GM19025 (cell line): ENCODE results near the gene FAM43B.

Source experiments
- ATAC-seq: cut with Tn5 transposase; IDR thresholded peaks from one replicate; pipeline ENCODE4 v1.9.1; 2021; ENCODE audit warnings: mild to moderate bottlenecking, low read depth, moderate library complexity; ENCODE audit not compliant: unreplicated experiment

The FAM43B gene

DNA sequence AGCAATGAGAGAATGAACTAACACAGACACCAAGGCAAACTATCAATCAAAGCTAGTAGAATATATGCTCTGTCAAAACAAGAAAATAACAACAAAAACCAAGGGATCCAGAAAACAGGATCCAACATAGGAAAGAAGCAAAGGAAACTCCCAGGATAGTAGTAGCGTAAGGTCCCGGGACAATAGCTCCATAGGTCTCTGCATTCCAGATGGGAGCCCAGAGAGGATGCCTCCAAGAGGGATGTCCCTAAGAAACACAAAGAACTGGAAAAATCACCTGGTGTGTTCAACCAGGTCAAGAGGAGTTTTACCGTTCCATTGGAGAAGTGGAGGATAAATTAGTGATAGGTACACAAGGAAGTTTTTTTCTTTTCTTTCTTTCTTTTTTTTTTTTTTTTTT lies 5.7 kb upstream of the FAM43B start:
- no peak for ATAC-seq

DNA sequence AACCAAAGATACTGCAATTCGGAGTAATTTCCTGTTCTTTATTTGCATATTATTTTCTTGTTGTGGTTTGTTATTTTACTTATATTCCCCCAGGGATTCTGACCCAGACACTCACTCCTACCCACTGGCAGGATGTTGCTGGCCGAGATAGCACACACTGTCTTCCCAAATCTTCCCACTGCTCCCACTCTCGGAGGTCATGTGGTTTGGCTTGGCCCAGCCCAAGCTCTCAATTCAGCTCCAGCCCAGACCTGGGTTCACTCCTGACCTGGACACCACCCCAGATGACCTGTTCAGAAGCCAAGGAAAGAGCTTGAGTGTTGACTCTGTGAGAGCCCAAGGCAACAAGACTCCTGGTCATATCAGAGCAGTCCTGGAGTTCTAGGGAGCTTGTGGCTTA lies 1.2 kb upstream of the FAM43B start:
- ATAC-seq = no peak

DNA sequence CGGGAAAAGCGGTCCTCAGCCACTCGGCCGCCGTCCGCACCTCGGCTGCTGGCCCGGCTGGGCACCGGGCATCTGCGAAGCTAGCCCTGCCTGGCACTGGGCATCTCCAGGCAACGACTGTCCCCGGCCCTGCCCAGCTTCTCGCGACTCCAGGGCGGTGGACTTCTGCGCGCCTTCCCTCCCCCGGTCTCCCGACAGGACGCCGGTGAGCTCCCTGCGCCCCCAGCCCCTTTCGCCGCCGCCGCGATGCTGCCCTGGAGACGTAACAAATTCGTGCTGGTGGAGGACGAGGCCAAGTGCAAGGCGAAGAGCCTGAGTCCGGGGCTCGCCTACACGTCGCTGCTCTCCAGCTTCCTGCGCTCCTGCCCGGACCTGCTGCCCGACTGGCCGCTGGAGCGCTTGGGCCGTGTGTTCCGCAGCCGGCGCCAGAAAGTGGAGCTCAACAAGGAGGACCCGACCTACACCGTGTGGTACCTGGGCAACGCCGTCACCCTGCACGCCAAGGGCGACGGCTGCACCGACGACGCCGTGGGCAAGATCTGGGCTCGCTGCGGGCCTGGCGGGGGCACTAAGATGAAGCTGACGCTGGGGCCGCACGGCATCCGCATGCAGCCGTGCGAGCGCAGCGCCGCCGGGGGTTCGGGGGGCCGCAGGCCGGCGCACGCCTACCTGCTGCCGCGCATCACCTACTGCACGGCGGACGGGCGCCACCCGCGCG lies 514 bp downstream of the FAM43B start:
- ATAC-seq = no peak

DNA sequence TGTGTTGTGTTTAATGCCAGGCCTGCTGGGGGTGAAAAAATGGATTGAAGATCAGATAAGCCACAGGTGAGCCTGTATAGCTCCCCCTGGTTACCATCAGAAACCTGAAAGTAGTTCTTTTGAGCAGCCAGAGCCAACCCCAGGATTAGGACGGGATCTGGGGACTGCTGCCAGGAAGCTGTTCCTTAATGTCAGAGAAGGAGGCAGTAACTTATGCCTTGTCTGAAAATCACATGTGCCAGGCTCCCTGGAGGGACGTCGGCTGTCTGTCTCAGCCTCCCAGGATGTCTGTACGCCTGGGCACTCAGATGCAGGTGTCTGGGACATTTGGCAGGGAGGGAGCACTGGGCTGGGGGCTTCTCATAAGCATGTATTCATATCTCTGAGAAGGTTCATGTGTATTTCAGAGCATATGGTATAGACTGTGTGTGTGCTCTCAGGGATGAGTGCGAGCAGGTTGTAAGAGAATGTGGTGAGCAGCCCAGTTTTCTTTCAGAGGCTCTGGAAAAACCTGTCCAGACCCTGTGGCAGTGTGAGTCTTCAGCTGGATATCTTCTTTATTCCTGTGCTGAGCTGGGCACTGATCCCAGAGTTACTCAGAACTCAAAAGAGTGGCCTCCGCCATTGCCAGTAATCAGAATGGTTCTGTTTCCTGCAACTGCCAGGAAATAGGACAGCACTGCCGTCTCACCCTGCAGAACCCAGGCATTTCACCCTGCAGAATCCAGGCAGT lies 2.8 kb downstream of the FAM43B start:
- ATAC-seq = no peak

DNA sequence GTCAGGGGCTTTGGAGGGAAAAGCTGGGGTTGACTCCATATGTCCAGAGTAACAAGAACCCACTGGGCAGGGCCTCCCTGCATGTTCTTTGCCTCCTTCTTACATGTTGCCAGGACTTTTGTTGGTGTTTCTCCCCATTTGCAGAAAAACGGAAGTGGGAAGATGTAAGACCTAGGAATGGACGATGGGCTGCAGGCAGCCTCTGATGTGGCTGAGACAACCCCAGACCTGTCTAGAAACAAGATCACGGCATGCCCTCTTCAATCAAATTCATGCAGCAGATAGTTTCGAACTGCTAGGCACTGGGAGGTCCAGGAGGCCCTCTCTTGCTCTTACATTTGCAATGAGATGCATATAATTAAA lies 3.4 kb downstream of the FAM43B start:
- no peak for ATAC-seq

DNA sequence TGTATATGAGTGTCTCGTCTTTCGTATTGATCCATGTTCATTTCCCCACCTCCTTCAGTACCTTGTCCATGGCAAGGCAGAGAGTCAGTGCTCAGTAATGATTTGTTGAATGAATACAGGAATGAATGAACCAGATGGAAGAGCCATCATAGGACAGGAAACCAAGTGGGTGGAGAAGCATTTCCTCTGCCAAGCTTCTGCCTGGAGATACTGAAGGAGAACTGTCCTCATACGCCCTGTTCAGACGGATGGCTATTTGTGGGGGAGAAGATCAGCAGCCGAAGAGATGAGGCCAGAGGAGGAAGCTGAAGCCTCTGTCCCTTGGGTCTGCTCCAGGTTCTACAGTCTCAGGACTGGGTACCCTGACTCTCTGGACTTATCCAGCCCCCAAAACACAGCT lies 5.8 kb downstream of the FAM43B start:
- no peak for ATAC-seq

DNA sequence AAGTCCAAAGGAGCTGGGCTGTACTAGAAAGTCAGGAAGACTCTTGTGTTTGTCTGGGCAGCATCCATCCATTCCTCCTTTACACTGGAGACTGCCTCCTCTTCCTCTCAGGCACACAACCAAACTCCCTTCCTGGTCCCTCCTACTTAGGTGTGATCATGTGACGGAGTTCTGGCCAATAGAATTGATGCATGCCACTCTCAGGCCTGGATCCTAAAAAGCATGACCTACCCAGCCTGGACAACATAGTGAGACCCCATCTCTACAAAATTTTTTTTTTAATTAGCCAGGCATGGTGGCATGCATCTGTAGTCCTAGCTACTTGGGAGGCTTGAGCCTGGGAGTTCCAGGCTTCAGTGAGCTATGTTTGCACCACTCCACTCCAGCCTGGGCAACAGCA lies 8.6 kb downstream of the FAM43B start:
- no peak for ATAC-seq

DNA sequence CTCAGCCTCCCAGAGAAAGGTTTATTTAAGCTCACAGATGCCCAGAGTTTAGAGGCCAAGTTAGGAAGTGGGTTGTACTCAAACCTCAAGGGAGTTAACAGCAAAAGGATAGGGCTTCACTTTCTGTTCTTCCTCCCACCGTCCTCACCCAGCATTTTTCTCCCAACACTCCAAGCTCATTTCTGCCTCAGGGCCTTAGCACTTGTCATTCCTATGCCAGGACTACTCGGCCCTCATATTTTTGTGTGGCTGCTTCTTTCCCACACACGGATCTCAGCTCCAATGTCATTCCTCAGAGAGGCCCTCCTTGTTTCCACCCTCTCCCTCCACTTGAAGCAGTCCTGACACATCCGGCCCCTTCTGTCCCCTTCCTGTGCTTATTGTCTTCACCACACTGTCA lies 12.9 kb downstream of the FAM43B start:
- no peak for ATAC-seq

DNA sequence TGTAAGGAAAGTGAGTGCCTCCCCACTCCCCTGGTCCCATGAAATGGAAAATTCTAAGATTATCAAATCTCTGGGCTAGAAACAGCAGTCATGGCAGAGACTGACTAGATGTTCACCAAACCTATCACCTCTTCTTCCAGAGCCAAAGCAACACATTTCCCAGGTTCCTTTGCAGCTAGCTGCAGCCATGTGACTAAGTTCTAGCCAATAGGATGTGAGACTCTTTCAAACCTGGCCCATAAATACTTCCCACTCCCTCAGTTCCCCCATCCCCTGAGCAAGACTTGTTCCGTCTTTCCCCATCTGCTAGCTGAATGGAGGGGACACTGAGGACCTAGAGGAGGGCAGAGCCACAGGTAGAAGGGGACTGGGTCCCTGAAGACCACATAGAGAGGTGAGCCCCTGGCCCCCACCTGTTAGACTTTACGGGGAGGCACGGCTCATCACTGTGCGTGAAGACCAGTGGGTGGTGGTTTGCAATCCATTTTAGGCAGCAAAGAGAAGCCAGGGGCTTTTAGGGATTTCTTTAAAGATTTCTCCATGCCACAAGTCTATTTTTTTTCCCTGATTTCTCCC lies 17.2 kb downstream of the FAM43B start:
- no peak for ATAC-seq

DNA sequence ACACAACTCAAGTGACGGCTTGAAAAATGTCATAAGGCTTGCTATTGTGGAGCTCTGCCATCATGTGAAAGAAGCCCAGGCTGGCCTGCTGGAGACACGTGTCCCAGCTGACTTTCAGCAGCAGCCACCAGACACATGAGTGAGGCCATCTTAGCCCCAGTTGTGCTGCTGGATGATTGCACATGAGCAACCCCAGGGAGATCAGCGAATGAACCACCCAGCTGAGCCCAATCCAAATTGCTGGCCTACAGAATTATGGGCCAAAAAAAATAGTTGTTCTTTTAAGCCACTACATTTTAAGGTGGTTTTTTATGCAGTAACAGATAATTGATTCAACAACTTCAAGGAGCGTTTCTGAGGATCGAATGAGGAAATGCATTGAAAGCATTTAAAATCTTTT lies 19.1 kb downstream of the FAM43B start:
- ATAC-seq = no peak

DNA sequence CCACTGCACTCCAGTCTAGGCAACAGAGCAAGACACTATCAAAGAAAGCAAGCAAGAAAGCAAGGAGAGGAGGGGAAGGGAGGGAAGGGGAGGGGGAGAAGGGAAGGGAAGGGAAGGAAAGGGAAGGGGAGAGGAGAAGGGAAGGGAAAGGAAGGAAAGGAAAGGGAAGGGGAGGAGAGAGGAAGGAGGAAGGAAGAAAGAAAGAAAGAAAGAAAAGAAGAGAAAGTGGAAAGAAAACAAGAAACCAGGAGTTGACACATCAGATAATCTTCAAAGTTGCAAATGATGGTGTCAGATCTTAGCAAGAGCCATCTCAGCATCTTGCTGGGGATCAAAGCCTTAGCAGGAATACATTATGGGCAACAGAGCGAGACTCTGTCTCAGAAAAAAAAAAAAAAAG lies 21.6 kb downstream of the FAM43B start:
- ATAC-seq = no peak

DNA sequence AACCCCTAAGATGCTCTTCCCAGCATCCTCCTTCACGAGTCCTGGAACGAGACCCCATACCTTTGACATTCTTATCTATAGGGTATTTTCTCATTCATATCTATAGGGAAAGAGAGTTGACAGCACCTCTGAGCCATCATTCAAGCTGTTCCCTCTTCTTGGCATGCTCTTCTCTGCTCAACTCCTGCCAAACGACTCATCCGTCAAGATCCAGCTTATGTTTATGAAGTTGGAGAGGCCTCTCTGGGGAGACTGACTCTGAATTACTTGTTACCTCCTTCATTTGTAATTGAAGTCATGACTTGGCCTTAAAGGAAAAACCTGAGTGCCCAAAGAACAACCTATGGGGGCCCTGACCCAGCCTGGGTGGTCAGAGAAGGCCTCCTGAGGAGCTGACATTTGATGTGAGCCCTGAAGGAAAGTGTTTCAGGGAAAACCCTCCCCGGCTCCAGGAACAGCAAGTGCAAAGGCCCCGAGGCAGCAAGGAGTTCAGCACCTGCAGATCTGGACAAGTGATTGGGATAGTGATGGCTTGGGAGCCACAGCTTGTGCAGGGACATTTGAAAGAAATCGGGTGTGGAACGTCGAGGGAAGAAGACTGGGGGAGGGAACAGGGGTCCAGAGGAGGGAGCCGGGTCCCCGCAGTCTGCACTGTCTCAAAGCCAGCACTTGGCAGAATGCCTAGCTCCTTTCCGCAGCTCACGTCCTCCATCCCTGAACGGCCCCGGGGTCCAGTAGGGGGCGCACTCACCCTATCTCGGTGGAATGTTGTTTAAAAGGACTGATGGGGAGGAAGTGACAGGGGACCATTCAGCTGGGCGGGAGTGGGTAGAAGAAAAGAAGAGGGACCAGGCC lies 22.5 kb downstream of the FAM43B start:
- no peak for ATAC-seq

DNA sequence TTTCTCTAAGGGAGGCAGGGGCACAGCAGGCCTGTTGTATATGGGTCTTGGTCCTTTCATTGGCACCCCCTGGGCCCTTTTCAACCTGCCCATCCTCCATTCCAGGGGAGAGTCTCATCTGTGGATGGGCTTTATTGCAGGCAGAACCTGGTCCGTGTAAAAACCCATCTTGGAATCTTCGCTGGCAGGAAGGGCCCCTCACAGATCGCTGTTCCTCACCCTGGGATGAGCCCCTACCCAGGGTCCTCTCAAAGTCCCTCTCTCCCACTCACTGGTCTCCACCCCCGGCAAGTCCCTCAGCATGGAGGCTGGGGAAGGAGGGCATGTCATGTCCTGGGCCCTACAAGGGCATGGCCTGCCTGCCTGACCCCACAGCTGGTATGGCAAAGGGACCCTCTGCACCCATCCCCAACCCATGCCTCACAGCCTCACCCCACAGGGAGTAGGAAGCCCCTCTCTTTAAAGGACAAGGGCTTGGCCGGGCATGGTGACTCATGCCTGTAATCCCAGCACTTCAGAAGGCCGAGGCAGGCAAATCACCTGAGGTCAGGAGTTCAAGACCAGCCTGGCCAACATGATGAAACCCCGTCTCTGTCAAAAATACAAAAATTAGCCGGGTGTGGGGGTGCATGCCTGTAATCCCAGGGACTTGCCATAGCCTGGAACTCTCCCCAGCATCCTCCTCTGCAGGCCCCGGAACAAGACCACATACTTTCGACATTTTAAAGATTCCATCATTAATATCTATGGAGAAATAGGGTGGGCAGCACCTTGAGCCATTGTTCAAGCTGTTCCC lies 23.4 kb downstream of the FAM43B start:
- ATAC-seq = no peak

DNA sequence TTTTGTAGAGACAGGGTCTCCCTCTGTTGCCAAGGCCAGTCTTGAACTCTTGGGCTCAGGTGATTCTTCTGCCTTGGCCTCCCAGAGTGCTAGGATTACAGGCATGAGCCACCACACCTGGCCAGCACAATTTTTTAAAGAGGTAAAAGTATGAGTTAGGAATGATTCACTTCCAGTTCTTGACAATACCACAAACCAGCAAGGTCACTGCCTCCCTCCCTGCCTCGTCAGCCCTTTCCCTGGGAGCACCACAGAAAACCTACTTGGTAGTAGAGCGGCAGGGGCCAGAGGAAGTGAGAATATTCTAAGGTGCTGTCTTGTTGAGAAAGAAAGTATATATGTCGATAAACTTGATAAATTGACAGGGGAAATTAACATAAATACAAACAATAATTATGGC lies 25.7 kb downstream of the FAM43B start:
- ATAC-seq = no peak

DNA sequence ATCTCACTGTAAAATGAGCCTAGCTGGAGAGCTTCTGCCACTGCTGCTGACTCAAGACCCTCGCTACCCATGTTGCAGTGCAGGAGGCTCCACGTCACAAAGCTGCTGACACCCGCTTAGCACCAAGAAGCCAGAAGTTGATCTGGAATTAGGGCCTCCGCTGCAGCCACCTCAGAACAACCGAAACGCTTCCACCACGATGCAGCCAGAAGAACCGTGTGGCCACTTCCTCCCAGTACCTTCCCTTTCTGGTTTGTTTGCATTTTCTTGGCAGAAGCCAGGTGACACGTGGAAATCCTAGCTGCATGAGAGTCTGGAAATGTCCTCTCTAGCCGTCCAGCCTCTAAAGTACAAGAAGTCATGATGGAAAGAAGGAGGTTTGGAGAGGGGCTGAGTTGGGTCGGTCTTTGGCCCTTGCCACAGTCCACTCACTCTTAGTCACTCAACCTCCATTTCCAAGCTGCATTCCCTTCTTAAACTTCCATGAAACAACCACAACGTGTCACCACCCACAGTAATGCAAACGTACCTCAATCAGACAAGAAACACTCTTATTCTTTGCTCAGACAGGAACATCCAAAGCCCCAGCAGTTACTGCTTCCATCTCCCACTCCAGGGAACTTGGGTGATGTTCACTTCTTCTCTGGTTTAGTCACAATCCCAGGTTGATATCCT lies 26.5 kb downstream of the FAM43B start:
- no peak for ATAC-seq

DNA sequence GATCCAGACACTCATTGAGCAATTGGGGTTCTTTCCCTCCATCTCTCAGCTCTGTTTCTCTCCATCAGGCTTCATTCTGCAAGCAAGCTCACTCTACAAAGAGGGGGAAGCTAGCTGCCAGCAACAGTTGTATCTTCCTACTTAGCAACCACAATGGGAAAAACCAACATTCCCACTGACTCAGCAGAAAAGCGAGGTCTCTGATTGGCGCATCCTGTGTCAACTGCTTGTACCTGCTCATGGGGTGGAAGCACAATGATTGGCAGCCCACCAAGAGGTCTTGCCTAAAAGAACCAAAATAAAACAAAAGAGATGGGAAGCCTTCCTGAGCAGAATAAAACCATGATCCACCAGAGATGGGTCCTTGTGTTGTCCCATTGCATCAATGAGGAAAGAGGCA lies 32.5 kb downstream of the FAM43B start:
- ATAC-seq = no peak

DNA sequence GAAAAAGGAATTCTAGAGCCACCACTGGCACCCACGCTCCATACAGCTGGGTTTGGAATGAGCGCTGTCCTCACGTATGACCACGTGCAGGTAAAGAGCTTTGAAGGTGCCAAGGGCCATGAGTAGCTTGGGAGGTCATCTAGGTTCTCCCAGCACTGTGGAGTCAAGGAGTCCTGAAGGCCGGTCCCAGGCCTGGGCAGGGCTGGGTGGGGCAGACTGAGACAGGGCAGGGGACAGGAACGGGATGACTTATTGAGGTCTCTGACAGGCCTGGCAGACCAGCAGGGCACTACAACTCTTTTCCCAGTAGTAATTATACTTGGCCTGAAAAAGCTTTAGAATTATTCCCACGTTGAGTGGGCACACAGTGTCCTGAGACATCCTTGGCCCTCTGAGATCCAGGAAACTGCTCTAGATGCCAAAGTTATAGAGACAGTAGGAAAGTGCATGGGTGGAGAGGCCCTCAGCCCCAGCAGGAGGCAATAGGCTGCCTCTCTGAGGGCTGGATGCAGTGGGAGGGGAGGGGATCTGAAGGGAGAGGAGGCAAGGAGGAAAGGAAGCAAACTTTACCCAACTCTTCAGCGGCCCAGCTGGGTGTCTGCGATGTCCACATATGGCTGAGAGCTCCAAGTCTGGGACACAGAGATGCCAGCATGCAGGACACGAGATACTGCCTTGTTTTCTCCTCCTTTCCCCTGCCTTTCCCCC lies 34.7 kb downstream of the FAM43B start:
- ATAC-seq = no peak

DNA sequence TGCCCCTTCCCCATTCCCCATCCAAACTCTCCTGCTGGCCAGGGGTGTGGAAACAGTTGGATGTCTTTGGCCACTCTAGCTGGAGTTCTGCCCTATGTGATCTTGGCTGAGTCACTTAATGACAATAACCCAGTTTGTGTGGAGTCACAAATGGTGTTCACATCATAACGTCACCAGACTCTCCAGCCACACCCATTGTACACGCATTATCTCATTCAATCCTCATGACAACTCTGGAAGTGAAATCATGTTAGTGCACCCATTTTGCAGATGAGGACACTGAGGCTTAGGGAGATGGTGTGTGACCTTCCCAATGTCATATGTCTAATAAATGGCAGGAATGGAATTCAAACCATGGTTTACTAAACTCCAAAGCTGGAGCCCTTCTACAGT lies 35.3 kb downstream of the FAM43B start:
- ATAC-seq = no peak

DNA sequence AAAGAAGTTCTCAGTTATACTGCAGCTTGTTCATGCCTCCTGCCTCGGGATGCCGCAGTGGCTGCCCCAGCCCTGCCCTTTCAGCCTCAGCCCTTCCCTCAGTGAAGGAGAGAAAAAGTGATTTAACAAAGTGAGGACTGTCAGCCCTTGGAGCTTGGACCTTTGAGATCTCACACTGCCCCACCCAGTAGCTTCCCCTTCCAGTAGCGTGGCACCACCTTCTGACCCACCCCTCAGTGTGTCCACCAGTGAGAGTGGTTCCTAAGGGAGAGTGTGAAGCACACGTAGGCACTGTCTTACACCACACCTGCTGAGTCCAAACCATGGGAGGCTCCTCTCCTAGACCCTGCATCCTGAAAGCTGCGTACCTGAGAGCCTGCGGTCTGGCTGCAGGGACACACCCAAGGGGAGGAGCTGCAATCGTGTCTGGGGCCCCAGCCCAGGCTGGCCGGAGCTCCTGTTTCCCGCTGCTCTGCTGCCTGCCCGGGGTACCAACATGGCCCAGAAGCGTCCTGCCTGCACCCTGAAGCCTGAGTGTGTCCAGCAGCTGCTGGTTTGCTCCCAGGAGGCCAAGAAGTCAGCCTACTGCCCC lies 36.4 kb downstream of the FAM43B start, which contains the start of gene CDA:
CDA (plus strand) TSS at position 464 of the 592 bp plus-strand sequence; CDS start at position 497, 33 bp downstream.
- no peak for ATAC-seq
